Stimulated activated CD8-positive, alpha-beta memory T cell treated with anti-CD3 and anti-CD28 coated beads, Interleukin-12 subunit alpha, Interleukin-12 subunit beta, amount 100 ng/mL, for 24 hours (primary cell): ENCODE measurements around the gene SLC38A9.
"Not testable (repeated sequence)": the region's sequence is repeated elsewhere in the genome, so short reads cannot be mapped to it uniquely, and the experiment has no call there.

Source experiments
- DNase-seq: peaks from one replicate; pipeline ENCODE4 v3.0.0-alpha.2; 2020; ENCODE audit errors: extremely low read depth

The SLC38A9 gene

GRCh38 chr5:55610542-55610941 lies 101.6 kb downstream of the SLC38A9 start:
- no peak for DNase-seq

- no peak for DNase-seq
Observed at GRCh38 chr5:55609413-55609812, 102.7 kb downstream of the SLC38A9 start.

GRCh38 chr5:55608595-55609349 lies 103.4 kb downstream of the SLC38A9 start:
- DNase-seq: no peak

GRCh38 chr5:55607309-55607708 lies 104.8 kb downstream of the SLC38A9 start:
- DNase-seq: not testable (repeated sequence)

GRCh38 chr5:55604611-55605067 lies 107.5 kb downstream of the SLC38A9 start:
- no peak for DNase-seq

GRCh38 chr5:55603922-55604321 lies 108.2 kb downstream of the SLC38A9 start:
- no peak for DNase-seq

GRCh38 chr5:55601628-55602027 lies 110.5 kb downstream of the SLC38A9 start:
- DNase-seq: no peak

GRCh38 chr5:55601204-55601618 lies 110.9 kb downstream of the SLC38A9 start:
- no peak for DNase-seq

- DNase-seq: no peak
Observed at GRCh38 chr5:55600497-55601203, 111.5 kb downstream of the SLC38A9 start.

GRCh38 chr5:55600086-55600485 lies 112.0 kb downstream of the SLC38A9 start:
- DNase-seq: no peak

GRCh38 chr5:55599148-55600050 lies 112.7 kb downstream of the SLC38A9 start:
- no peak for DNase-seq

- DNase-seq: no peak
Observed at GRCh38 chr5:55597014-55597981, 114.8 kb downstream of the SLC38A9 start.

- DNase-seq: no peak
Observed at GRCh38 chr5:55594671-55595070, 117.5 kb downstream of the SLC38A9 start.

GRCh38 chr5:55593115-55593472 lies 119.0 kb downstream of the SLC38A9 start:
- DNase-seq: no peak

GRCh38 chr5:55592388-55593114 lies 119.6 kb downstream of the SLC38A9 start:
- DNase-seq: no peak

- no peak for DNase-seq
Observed at GRCh38 chr5:55591686-55592085, 120.4 kb downstream of the SLC38A9 start.

- no peak for DNase-seq
Observed at GRCh38 chr5:55585206-55585610, 126.9 kb downstream of the SLC38A9 start.

GRCh38 chr5:55584398-55585205 lies 127.5 kb downstream of the SLC38A9 start:
- no peak for DNase-seq

- DNase-seq: no peak
Observed at GRCh38 chr5:55583578-55583977, 128.5 kb downstream of the SLC38A9 start.
